HG02852 (cell line): Measurements from ENCODE around the gene GSX1.
"Not testable (repeated sequence)": the region's sequence is repeated elsewhere in the genome, so short reads cannot be mapped to it uniquely, and the experiment has no call there.

Experiments
- ATAC-seq: cut with Tn5 transposase; IDR thresholded peaks from one replicate; pipeline ENCODE4 v1.9.1; 2021; ENCODE audit warnings: mild to moderate bottlenecking, moderate library complexity; ENCODE audit not compliant: unreplicated experiment

GSX1 gene

GRCh38 chr13:27792393-27793218 lies at the start of gene GSX1:
TSS of gene GSX1 (plus strand) at chr13:27792483. CDS start at chr13:27792691, 208 bp downstream.
- ATAC-seq, result no peak

GRCh38 chr13:27744801-27745200 lies 47.5 kb upstream of the GSX1 start:
- ATAC-seq, result no peak

DNA sequence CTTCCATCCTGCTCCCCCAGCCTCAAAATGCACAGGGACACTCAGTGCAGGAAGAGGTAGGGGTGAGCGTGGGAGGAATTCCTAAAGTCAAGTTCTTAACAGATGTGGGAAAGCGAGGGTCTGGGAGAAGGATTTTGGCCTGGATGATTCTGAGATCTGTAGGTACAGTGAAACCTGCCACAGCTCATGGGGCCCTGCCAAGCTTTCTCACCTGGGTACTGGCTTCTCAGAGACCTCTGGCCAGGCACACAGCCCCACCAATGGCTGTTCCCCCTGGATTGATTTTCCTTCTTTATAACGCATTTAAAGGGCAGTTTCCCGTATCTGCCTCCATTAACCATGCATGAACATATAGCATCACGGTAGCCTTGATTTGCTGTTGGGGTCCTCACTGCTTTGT lies 47.0 kb upstream of the GSX1 start:
- ATAC-seq, result no peak

- not testable (repeated sequence) for ATAC-seq
Observed at GRCh38 chr13:27748143-27748542, 44.1 kb upstream of the GSX1 start.

GRCh38 chr13:27751953-27752532 lies 40.2 kb upstream of the GSX1 start:
- ATAC-seq, result no peak

- no peak for ATAC-seq
Observed at GRCh38 chr13:27765650-27766049, 26.6 kb upstream of the GSX1 start.

DNA sequence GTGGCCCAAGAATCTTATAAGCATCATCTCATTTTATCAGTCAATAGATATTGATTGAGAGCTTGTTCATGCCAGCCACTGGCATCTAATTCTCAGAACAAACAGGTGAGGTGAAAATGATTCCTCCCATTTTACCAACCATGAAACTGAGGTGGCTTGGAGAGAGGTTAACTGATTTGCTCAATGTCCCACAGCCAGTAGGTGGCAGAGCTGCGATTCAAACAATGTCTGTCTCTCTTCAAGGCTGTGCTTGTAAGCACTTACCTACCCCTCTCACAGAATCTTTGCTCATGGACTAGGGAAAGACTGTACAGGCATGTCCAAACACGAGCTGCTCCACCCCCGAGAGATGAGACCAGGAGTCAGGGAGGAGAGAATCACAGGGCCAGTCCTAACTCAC lies 21.5 kb upstream of the GSX1 start:
- ATAC-seq, result no peak

GRCh38 chr13:27772651-27773425 lies 19.4 kb upstream of the GSX1 start:
- no peak for ATAC-seq

GRCh38 chr13:27774169-27774568 lies 18.1 kb upstream of the GSX1 start:
- no peak for ATAC-seq

- ATAC-seq, result no peak
Observed at GRCh38 chr13:27774651-27775050, 17.6 kb upstream of the GSX1 start.

DNA sequence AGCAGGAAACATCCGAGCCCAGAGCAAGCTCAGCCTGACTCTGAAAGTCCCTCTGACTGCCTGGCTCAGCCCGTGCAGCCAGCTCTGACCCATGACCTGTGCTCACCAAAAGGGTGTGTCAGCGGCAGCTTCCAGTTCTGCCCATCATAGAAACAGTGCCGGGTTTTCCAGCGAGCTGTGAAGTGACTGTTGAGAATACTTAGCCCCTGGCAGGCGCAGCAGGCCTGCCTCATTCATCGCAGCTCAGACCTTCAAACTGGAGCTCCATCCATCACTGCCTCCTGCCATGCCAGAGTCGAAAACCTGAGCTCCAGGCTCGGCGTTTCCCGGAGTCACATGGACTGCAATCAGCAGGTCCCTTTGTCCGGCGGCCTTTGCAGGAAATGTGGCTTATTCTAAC lies 16.3 kb upstream of the GSX1 start:
- ATAC-seq, result no peak

DNA sequence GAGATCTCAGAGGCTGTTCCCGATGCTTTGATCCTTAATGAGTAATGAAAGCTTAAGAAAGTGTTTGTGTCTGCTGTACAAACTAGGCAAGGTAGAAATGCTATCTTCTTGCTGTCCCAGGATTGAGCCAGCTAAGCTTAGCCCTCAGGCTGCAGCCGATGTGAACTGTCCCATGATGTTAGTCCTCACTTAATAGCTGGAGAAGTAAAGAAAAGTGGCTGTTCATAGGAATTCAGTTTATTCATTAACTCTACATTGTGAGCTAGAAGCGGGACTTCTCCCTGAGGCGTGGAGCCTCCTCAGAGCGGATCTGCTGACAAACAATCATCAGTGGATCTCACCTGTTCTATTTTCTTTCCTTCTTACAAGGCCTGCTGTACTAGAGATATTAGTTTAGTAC lies 10.1 kb upstream of the GSX1 start:
- no peak for ATAC-seq

DNA sequence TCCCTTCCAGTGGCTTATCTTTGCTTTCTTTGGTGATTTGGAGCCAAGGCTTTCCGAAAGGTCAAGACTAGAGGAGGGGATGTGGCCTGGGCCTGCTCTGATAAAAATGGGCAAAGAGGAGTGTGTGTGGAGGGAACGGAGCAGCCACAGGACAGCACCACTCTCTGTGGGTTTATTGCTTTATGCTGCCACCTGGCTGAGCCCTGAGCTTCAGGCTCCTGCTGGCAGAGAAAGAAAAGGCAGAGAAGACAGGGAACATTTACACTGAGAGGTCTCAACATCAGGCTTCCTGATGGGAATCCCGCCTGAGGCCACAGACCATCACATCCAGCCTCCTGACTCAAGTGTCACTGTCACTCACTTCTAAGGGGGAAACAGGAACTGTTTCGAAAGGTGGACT lies 9.2 kb upstream of the GSX1 start:
- ATAC-seq, result no peak

GRCh38 chr13:27788271-27788670 lies 4.0 kb upstream of the GSX1 start:
- no peak for ATAC-seq

DNA sequence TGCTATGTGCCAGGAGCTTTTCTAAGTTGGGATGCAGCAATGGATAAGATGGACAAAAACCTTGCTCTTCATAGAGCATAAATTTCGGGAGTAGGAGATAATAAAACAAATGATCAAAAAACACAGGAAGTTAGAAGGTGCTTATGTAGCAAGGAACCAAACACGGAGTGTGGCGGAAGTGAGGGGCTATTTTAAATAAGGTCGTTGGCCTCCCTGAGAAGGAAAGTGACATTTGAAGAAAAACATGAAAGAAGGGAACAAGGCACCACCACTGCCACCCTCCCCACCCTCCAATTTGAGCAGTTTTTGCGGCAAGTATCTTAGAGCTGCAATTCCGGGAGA lies 3.2 kb upstream of the GSX1 start:
- ATAC-seq, result no peak

- no peak for ATAC-seq
Observed at GRCh38 chr13:27789495-27790303, 2.6 kb upstream of the GSX1 start.

DNA sequence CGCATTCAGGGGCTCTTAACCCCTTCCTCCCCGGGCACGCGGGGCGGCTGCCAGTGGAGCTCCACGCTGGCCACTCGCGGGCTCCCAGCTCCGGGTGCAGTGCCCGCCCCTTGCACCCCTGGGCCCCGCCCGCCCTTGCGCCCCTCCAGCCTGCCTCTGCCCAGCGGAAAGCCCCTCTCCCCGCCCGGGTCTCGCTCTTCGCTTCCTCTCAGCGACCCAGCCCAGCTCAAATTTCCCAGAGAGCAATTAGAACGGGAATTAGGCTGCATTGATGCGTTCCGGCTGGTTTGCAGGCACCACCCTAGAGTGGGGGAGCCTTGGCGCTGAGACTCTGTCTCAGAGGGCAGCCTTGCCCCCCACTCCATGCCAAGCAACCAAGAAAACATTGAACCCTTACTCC lies 1.8 kb upstream of the GSX1 start:
- no peak for ATAC-seq

- ATAC-seq, result no peak
Observed at GRCh38 chr13:27791146-27791900, 960 bp upstream of the GSX1 start.

- no peak for ATAC-seq
Observed at GRCh38 chr13:27791901-27792392, 336 bp upstream of the GSX1 start.
